Prostate gland (tissue), 2 donors: ENCODE measurements around the gene FAAP20. TPM values are rescaled to one million over a fixed set of nuclear protein-coding genes. Genes with fewer than 3 reads are reported as not detected.

Experiments used
- DNase-seq: peaks from one replicate; pipeline ENCODE4 v3.0.0-alpha.2; 2019; ENCODE audit warnings: low spot score
- H3K27ac ChIP-seq, 2 donors: fragments of 200-600 bp; sonication (generic); 2 replicates each; pipeline ENCODE4 v1.5.1; 2017 to 2019
- H3K27me3 ChIP-seq: fragments of 200-600 bp; sonication (generic); replicated peaks from 2 replicates; pipeline ENCODE4 v1.5.1; 2019; ENCODE audit not compliant: insufficient read depth
- H3K36me3 ChIP-seq, 2 donors: fragments of 200-600 bp; sonication (generic); 1 replicate in 1 of 2; 2 replicates in 1 of 2; pipeline versions ENCODE4 v1.5.1 to v1.8.1; 2017 to 2019
- H3K4me1 ChIP-seq: fragments of 200-600 bp; sonication (generic); replicated peaks from 2 replicates; pipeline ENCODE4 v1.5.1; 2019
- H3K4me3 ChIP-seq, 2 donors: fragments of 200-600 bp; sonication (generic); 2 replicates each; pipeline ENCODE4 v1.5.1; 2017 to 2019
- H3K9me3 ChIP-seq: fragments of 200-600 bp; sonication (generic); 2 replicates; pipeline ENCODE4 v1.5.1; 2017
- CTCF ChIP-seq, 4 experiments: fragments of 200-600 bp in 2 of 4; fragments of 450-650 bp in 2 of 4; sonication (generic) in 2 of 4; IDR thresholded peaks; 1 replicate in 3 of 4; 2 replicates in 1 of 4; pipeline ENCODE4 v1.5.1; 2016 to 2019; ENCODE audit warnings: antibody characterized with exemption in 4 of 4, mild to moderate bottlenecking in 2 of 4, moderate library complexity in 2 of 4
- POLR2A ChIP-seq: fragments of 450-650 bp; IDR thresholded peaks from one replicate; pipeline ENCODE4 v1.6.1; 2016; ENCODE audit warnings: antibody characterized with exemption, mild to moderate bottlenecking
- POLR2AphosphoS5 ChIP-seq: sonication (generic); formaldehyde crosslinking; IDR thresholded peaks from one replicate; pipeline ENCODE4 v1.6.1; 2017; ENCODE audit warnings: antibody characterized with exemption
- WGBS: methylation state at CpG from one replicate; pipeline ENCODE4 v1.1.5; 2018; 5-methylcytosine and 5-hydroxymethylcytosine counted together
- intact Hi-C: fragments of 100-400 bp; cut with DNase I; formaldehyde crosslinking; loops from one replicate; pipeline ENCODE4 v1.14.2; 2022
- total RNA-seq, 2 donors: library from RNA; depleted of rRNA; stranded (reverse); fragments of >200 nt; gene quantifications; one replicate each; pipeline ENCODE4 v1.1.0, GENCODE V29; 2016

FAAP20 gene
- total RNA-seq, 2 donors from 2014 or later, result 55.9 to 70.4 TPM

- intact Hi-C loops, result no loop called here
- Histone ChIP-seq H3K9me3 (no peaks in the 10 kb centered on the region), H3K27ac (peak overlapping the region; percentile 93 to 95), H3K4me3 (no peak overlapping the region), H3K4me1 (peaks cover 62% of the 10 kb centered on the region), H3K36me3 (no peaks in the 10 kb centered on the region), H3K27me3 (no peaks in the 10 kb centered on the region)
- 84% methylated on average over 22 of the region's 22 CpGs for WGBS
- DNase-seq, result no peak
- no peak for TF ChIP-seq CTCF (IDR thresholded peaks at IDR 0.05)
- TF ChIP-seq POLR2A, result no peak
- no peak for TF ChIP-seq POLR2AphosphoS5
These were observed 40.9 kb upstream of the FAAP20 start for GRCh38 chr1:2235300-2235998.

GRCh38 chr1:2234762-2235113 lies 40.2 kb upstream of the FAAP20 start:
- H3K27ac ChIP-seq, result peak overlapping the region; percentile 93 to 95
- H3K36me3 ChIP-seq, result no peaks in the 10 kb centered on the region
- intact Hi-C loops, result loop anchor here (5.0 kb wide), 2 partner anchors 38 to 83 kb away; no protein-coding TSS in a partner anchor
- peaks cover 55% of the 10 kb centered on the region for H3K4me1 ChIP-seq
- WGBS, result 38% methylated on average over 4 of the region's 4 CpGs
- peak overlapping the region in 1 of 2 donors; percentile 11 for H3K4me3 ChIP-seq
- no peak for DNase-seq
- TF ChIP-seq POLR2A, result no peak
- no peak for TF ChIP-seq POLR2AphosphoS5
- no peak for TF ChIP-seq CTCF (IDR thresholded peaks at IDR 0.05)
- no peaks in the 10 kb centered on the region for H3K27me3 ChIP-seq
- H3K9me3 ChIP-seq, result no peaks in the 10 kb centered on the region

- intact Hi-C loops, result loop anchor here (5.0 kb wide), 2 partner anchors 38 to 83 kb away; no protein-coding TSS in a partner anchor
- peak overlapping the region; percentile 11 to 13 for H3K4me3 ChIP-seq
- DNase-seq, result peak; percentile 85
- WGBS, result 21% methylated on average over 27 of the region's 27 CpGs
- H3K9me3 ChIP-seq, result no peaks in the 10 kb centered on the region
- TF ChIP-seq POLR2AphosphoS5, result peak; percentile 73
- TF ChIP-seq CTCF (IDR thresholded peaks at IDR 0.05), result no peak
- H3K4me1 ChIP-seq, result peaks cover 49% of the 10 kb centered on the region
- H3K36me3 ChIP-seq, result no peaks in the 10 kb centered on the region
- H3K27me3 ChIP-seq, result no peaks in the 10 kb centered on the region
- H3K27ac ChIP-seq, result peak overlapping the region; percentile 93 to 95
These were observed 39.6 kb upstream of the FAAP20 start for GRCh38 chr1:2233997-2234761.

- TF ChIP-seq CTCF (IDR thresholded peaks at IDR 0.05), result no peak
- TF ChIP-seq POLR2A, result no peak
- no peak for TF ChIP-seq POLR2AphosphoS5
- Histone ChIP-seq H3K9me3 (no peaks in the 10 kb centered on the region), H3K4me3 (peak overlapping the region in 1 of 2 donors; percentile 11), H3K4me1 (peaks cover 43% of the 10 kb centered on the region), H3K27ac (peak overlapping the region; percentile 93 to 95), H3K27me3 (no peaks in the 10 kb centered on the region), H3K36me3 (no peaks in the 10 kb centered on the region)
- intact Hi-C loops, result loop anchor here (5.0 kb wide), 2 partner anchors 39 to 84 kb away; no protein-coding TSS in a partner anchor
- DNase-seq, result no peak
- 76% methylated on average over 12 of the region's 12 CpGs for WGBS
These were observed 38.9 kb upstream of the FAAP20 start for GRCh38 chr1:2233468-2233867.
